ENCODE results near the gene SNAI3. TPM values are rescaled to one million over a fixed set of nuclear protein-coding genes. Genes with fewer than 3 reads are reported as not detected.

SNAI3 gene
- total and polyA plus RNA-seq, 2 experiments from 2014 or later, result 10.3 to 19.4 TPM

DNA sequence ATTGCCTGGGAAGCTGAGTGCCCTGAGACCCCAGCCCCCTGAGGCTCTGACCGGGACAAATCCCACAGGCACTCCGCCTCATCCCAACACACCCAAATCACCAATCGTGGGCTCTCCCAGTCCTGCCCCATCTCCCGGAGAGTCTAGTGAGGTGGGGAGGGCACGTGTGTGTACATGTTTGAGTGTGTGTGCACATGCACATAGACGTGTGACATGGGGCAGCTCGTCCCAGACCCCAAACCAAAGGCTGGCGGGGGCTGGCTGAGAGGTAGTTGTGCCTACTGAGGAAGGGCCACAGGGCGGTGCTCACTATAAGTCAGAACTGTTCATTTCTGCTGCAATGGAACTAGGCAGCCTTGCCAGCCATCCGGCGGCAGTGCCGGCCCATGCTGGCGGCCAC lies 8.6 kb downstream of the SNAI3 start:
- peak overlapping the region; percentile 40; the same call in 1 of the 2 replicates for H3K27ac Mint-ChIP-seq
- no peaks in the 10 kb centered on the region for H3K4me1 ChIP-seq (ENCODE audit: insufficient read depth)
- no peaks in the 10 kb centered on the region for H3K79me2 ChIP-seq (replicated peaks; ENCODE audit: insufficient read depth)
- H3K27me3 ChIP-seq (ENCODE audit: insufficient read depth), result no peaks in the 10 kb centered on the region
- H3K4me1 Mint-ChIP-seq, result peaks cover 3% of the 10 kb centered on the region; the same call in 2 of the 3 replicates
- peaks cover 3% of the 10 kb centered on the region; the same call in 2 of the 3 replicates for H3K36me3 Mint-ChIP-seq (ENCODE audit: low read depth)
- H3F3A ChIP-seq (replicated peaks; ENCODE audit: low read depth), result no peaks in the 10 kb centered on the region; the same call in 1 of the 2 replicates
- H3K27me3 Mint-ChIP-seq (ENCODE audit: insufficient read depth, low read depth, poor library complexity), result peaks cover 19% of the 10 kb centered on the region
- no peak overlapping the region for H3K4me2 ChIP-seq
- DNase-seq (ENCODE audit: low spot score) (no peak), ATAC-seq (no peak)
- H4K20me1 ChIP-seq (replicated peaks; ENCODE audit: insufficient read depth), result peaks cover 5% of the 10 kb centered on the region; the same call in 1 of the 2 replicates
- no peaks in the 10 kb centered on the region for H3K9me3 Mint-ChIP-seq
- no peak overlapping the region for H3K4me3 Mint-ChIP-seq
- no peak for TF ChIP-seq POLR2AphosphoS5 (IDR thresholded peaks at IDR 0.05; ENCODE audit: low read depth)
- TF ChIP-seq STAT1 (IDR thresholded peaks at IDR 0.05; ENCODE audit: unreplicated experiment), result no peak
- TF ChIP-seq JUNB (IDR thresholded peaks at IDR 0.05; ENCODE audit: unreplicated experiment), result no peak
- TF ChIP-seq, protein P1, sequence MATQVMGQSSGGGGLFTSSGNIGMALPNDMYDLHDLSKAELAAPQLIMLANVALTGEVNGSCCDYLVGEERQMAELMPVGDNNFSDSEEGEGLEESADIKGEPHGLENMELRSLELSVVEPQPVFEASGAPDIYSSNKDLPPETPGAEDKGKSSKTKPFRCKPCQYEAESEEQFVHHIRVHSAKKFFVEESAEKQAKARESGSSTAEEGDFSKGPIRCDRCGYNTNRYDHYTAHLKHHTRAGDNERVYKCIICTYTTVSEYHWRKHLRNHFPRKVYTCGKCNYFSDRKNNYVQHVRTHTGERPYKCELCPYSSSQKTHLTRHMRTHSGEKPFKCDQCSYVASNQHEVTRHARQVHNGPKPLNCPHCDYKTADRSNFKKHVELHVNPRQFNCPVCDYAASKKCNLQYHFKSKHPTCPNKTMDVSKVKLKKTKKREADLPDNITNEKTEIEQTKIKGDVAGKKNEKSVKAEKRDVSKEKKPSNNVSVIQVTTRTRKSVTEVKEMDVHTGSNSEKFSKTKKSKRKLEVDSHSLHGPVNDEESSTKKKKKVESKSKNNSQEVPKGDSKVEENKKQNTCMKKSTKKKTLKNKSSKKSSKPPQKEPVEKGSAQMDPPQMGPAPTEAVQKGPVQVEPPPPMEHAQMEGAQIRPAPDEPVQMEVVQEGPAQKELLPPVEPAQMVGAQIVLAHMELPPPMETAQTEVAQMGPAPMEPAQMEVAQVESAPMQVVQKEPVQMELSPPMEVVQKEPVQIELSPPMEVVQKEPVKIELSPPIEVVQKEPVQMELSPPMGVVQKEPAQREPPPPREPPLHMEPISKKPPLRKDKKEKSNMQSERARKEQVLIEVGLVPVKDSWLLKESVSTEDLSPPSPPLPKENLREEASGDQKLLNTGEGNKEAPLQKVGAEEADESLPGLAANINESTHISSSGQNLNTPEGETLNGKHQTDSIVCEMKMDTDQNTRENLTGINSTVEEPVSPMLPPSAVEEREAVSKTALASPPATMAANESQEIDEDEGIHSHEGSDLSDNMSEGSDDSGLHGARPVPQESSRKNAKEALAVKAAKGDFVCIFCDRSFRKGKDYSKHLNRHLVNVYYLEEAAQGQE (IDR thresholded peaks at IDR 0.05; ENCODE audit: unreplicated experiment), result no peak
- TF ChIP-seq, protein P2, sequence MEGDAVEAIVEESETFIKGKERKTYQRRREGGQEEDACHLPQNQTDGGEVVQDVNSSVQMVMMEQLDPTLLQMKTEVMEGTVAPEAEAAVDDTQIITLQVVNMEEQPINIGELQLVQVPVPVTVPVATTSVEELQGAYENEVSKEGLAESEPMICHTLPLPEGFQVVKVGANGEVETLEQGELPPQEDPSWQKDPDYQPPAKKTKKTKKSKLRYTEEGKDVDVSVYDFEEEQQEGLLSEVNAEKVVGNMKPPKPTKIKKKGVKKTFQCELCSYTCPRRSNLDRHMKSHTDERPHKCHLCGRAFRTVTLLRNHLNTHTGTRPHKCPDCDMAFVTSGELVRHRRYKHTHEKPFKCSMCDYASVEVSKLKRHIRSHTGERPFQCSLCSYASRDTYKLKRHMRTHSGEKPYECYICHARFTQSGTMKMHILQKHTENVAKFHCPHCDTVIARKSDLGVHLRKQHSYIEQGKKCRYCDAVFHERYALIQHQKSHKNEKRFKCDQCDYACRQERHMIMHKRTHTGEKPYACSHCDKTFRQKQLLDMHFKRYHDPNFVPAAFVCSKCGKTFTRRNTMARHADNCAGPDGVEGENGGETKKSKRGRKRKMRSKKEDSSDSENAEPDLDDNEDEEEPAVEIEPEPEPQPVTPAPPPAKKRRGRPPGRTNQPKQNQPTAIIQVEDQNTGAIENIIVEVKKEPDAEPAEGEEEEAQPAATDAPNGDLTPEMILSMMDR (conservative IDR thresholded peaks at IDR 0.05; ENCODE audit: low read depth in 2 of 2), result no peak
- no peak for TF ChIP-seq NANOG (IDR thresholded peaks at IDR 0.05; ENCODE audit: borderline replicate concordance)
- TF ChIP-seq EZH2phosphoT487 (IDR thresholded peaks at IDR 0.05; ENCODE audit: unreplicated experiment), result no peak
- TF ChIP-seq, protein P3, sequence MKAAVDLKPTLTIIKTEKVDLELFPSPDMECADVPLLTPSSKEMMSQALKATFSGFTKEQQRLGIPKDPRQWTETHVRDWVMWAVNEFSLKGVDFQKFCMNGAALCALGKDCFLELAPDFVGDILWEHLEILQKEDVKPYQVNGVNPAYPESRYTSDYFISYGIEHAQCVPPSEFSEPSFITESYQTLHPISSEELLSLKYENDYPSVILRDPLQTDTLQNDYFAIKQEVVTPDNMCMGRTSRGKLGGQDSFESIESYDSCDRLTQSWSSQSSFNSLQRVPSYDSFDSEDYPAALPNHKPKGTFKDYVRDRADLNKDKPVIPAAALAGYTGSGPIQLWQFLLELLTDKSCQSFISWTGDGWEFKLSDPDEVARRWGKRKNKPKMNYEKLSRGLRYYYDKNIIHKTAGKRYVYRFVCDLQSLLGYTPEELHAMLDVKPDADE (IDR thresholded peaks at IDR 0.05), result no peak
- TF ChIP-seq ZNF331 (CRISPR knock-in tag; IDR thresholded peaks at IDR 0.05; ENCODE audit: low read depth), result no peak
- no peak for TF ChIP-seq EZH2 (IDR thresholded peaks at IDR 0.05; ENCODE audit: low read depth, unreplicated experiment)
- TF ChIP-seq ZNF114 (CRISPR knock-in tag; IDR thresholded peaks at IDR 0.05), result no peak
- TF ChIP-seq CREB1 (CRISPR knock-in tag; IDR thresholded peaks at IDR 0.05; ENCODE audit: low read depth), result no peak
- TF ChIP-seq, protein P4, sequence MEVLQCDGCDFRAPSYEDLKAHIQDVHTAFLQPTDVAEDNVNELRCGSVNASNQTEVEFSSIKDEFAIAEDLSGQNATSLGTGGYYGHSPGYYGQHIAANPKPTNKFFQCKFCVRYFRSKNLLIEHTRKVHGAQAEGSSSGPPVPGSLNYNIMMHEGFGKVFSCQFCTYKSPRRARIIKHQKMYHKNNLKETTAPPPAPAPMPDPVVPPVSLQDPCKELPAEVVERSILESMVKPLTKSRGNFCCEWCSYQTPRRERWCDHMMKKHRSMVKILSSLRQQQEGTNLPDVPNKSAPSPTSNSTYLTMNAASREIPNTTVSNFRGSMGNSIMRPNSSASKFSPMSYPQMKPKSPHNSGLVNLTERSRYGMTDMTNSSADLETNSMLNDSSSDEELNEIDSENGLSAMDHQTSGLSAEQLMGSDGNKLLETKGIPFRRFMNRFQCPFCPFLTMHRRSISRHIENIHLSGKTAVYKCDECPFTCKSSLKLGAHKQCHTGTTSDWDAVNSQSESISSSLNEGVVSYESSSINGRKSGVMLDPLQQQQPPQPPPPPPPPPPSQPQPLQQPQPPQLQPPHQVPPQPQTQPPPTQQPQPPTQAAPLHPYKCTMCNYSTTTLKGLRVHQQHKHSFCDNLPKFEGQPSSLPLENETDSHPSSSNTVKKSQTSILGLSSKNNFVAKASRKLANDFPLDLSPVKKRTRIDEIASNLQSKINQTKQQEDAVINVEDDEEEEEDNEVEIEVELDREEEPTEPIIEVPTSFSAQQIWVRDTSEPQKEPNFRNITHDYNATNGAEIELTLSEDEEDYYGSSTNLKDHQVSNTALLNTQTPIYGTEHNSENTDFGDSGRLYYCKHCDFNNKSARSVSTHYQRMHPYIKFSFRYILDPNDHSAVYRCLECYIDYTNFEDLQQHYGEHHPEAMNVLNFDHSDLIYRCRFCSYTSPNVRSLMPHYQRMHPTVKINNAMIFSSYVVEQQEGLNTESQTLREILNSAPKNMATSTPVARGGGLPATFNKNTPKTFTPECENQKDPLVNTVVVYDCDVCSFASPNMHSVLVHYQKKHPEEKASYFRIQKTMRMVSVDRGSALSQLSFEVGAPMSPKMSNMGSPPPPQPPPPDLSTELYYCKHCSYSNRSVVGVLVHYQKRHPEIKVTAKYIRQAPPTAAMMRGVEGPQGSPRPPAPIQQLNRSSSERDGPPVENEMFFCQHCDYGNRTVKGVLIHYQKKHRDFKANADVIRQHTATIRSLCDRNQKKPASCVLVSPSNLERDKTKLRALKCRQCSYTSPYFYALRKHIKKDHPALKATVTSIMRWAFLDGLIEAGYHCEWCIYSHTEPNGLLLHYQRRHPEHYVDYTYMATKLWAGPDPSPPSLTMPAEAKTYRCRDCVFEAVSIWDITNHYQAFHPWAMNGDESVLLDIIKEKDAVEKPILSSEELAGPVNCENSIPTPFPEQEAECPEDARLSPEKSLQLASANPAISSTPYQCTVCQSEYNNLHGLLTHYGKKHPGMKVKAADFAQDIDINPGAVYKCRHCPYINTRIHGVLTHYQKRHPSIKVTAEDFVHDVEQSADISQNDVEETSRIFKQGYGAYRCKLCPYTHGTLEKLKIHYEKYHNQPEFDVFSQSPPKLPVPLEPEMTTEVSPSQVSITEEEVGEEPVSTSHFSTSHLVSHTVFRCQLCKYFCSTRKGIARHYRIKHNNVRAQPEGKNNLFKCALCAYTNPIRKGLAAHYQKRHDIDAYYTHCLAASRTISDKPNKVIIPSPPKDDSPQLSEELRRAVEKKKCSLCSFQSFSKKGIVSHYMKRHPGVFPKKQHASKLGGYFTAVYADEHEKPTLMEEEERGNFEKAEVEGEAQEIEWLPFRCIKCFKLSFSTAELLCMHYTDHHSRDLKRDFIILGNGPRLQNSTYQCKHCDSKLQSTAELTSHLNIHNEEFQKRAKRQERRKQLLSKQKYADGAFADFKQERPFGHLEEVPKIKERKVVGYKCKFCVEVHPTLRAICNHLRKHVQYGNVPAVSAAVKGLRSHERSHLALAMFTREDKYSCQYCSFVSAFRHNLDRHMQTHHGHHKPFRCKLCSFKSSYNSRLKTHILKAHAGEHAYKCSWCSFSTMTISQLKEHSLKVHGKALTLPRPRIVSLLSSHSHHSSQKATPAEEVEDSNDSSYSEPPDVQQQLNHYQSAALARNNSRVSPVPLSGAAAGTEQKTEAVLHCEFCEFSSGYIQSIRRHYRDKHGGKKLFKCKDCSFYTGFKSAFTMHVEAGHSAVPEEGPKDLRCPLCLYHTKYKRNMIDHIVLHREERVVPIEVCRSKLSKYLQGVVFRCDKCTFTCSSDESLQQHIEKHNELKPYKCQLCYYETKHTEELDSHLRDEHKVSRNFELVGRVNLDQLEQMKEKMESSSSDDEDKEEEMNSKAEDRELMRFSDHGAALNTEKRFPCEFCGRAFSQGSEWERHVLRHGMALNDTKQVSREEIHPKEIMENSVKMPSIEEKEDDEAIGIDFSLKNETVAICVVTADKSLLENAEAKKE (CRISPR knock-in tag; IDR thresholded peaks at IDR 0.05), result no peak
- no peak overlapping the region for H2AFZ ChIP-seq
- H3K27ac ChIP-seq (ENCODE audit: low read depth), result no peak overlapping the region
- H3K36me3 ChIP-seq (ENCODE audit: insufficient read depth), result no peaks in the 10 kb centered on the region; the same call in 1 of the 2 replicates
- H3K4me3 ChIP-seq, result no peak overlapping the region
- H3K9me2 ChIP-seq (ENCODE audit: insufficient read depth), result no peaks in the 10 kb centered on the region

Data from GM23338 (cell line).